IMR-90 (cell line): Measurements from ENCODE around the gene SLF2. TPM values are rescaled to one million over a fixed set of nuclear protein-coding genes. Genes with fewer than 3 reads are reported as not detected.

Source experiments
- CHD1 ChIP-seq: IDR thresholded peaks from 2 replicates; pipeline ENCODE4 v1.6.1; 2012; ENCODE audit warnings: low read depth, low read length, improper control_type of control experiment
- FOS ChIP-seq: fragments of 150-350 bp; IDR thresholded peaks from 2 replicates; pipeline ENCODE4 v1.6.1; 2016; ENCODE audit warnings: low read depth, low read length
- NFE2L2 ChIP-seq: fragments of 150-350 bp; IDR thresholded peaks from 2 replicates; pipeline ENCODE4 v1.6.1; 2016; ENCODE audit warnings: low read depth, mild to moderate bottlenecking, low read length
- POLR2A ChIP-seq: IDR thresholded peaks from 2 replicates; pipeline ENCODE4 v1.6.1; 2012; ENCODE audit warnings: mild to moderate bottlenecking, low read depth, low read length
- RCOR1 ChIP-seq: IDR thresholded peaks from 2 replicates; pipeline ENCODE4 v1.6.1; 2012; ENCODE audit warnings: mild to moderate bottlenecking, low read length, improper control_type of control experiment; ENCODE audit not compliant: insufficient replicate concordance
- RFX5 ChIP-seq: IDR thresholded peaks from 2 replicates; pipeline ENCODE4 v1.8.0; 2012; ENCODE audit warnings: low read depth, mild to moderate bottlenecking, low read length, moderate library complexity
- polyA plus RNA-seq, 3 experiments: library from polyadenylated mRNA; depleted of rRNA; stranded (reverse); fragments of >200 nt; gene quantifications; 2 replicates each; pipeline ENCODE4 v1.2.3, GENCODE V29; 2012; ENCODE audit warnings: low replicate concordance in 1 of 3
- total RNA-seq: library from RNA; depleted of rRNA; stranded (reverse); fragments of >200 nt; gene quantifications from 2 replicates; pipeline ENCODE4 v1.2.3, GENCODE V29; 2012
- TF ChIP-seq, protein P1 (sequence below): conservative IDR thresholded peaks from 2 replicates; pipeline ENCODE4 v1.5.1; 2012; ENCODE audit warnings: mild to moderate bottlenecking, low read depth, low read length, improper control_type of control experiment
- TF ChIP-seq, protein P2 (sequence below): fragments of 150-350 bp; IDR thresholded peaks from 2 replicates; pipeline ENCODE4 v1.6.1; 2016; ENCODE audit warnings: low read depth, mild to moderate bottlenecking, low read length, moderate library complexity, borderline replicate concordance

SLF2 gene
- total and polyA plus RNA-seq, 2 of the 4 experiments (the other 2 are of a cell fraction), result 8.5 to 21.7 TPM

DNA sequence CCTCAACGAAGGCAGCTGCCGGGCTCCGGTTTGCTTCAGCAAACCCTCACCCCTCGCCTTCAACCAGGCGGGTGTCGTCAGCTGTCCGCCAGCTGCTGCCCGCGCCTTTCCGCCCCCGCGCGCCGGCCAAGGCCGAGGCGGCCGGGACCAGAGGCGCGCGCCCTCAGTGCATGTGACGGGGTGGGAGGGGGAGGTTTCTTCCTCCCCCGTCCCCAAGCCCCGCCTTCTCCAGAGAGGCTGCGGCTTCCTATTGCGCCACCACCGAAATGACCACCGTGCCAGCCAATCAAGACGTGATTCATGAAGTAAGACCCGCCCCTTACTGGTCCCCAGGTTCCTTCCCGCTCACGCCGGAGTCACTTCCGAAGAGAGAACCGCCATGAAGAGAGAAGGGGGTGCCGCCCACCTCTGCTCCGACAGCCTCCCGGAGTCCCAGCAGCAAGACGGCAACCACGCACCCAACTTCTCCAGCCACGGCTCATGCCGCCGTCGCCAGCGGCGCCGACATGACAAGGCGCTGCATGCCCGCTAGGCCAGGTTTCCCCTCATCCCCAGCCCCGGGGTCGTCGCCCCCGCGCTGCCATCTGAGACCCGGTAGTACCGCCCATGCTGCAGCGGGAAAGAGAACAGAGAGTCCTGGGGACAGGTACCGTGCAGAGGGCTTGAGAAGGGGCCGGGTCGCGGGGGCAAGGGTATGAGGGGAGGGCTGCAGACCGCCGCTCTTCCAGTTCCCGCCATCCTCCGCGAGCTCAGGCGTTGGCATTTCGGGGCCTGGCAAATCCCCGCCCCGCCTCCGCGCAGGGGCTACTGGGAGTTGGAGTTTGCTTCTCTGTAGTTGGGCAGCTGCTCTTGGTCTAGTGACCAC lies at the start of gene SLF2 (continued):
- TF ChIP-seq, protein P1, sequence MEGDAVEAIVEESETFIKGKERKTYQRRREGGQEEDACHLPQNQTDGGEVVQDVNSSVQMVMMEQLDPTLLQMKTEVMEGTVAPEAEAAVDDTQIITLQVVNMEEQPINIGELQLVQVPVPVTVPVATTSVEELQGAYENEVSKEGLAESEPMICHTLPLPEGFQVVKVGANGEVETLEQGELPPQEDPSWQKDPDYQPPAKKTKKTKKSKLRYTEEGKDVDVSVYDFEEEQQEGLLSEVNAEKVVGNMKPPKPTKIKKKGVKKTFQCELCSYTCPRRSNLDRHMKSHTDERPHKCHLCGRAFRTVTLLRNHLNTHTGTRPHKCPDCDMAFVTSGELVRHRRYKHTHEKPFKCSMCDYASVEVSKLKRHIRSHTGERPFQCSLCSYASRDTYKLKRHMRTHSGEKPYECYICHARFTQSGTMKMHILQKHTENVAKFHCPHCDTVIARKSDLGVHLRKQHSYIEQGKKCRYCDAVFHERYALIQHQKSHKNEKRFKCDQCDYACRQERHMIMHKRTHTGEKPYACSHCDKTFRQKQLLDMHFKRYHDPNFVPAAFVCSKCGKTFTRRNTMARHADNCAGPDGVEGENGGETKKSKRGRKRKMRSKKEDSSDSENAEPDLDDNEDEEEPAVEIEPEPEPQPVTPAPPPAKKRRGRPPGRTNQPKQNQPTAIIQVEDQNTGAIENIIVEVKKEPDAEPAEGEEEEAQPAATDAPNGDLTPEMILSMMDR, result no peak
- no peak for TF ChIP-seq NFE2L2
- TF ChIP-seq, protein P2, sequence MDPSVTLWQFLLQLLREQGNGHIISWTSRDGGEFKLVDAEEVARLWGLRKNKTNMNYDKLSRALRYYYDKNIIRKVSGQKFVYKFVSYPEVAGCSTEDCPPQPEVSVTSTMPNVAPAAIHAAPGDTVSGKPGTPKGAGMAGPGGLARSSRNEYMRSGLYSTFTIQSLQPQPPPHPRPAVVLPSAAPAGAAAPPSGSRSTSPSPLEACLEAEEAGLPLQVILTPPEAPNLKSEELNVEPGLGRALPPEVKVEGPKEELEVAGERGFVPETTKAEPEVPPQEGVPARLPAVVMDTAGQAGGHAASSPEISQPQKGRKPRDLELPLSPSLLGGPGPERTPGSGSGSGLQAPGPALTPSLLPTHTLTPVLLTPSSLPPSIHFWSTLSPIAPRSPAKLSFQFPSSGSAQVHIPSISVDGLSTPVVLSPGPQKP, result no peak
- peak; percentile 70; the same call in 1 of the 2 replicates for TF ChIP-seq POLR2A
- no peak for TF ChIP-seq RFX5
- TF ChIP-seq RCOR1, result no peak
- TF ChIP-seq CHD1, result no peak
- TF ChIP-seq FOS, result peak; percentile 29; the same call in 1 of the 2 replicates
